ENCODE measurements around the gene EXT2.

Gene EXT2

GRCh38 chr11:44080951-44081350 is 14.5 kb upstream of the EXT2 start:
- H3K9ac ChIP-seq (ENCODE audit: low read length): no peak overlapping the region

GRCh38 chr11:44082645-44083044 is 12.8 kb upstream of the EXT2 start:
- no peak overlapping the region for H3K4me3 ChIP-seq (ENCODE audit: low read length)
- DNase-seq: no peak

More at GRCh38 chr11:44080951-44081350, 14.5 kb upstream of the EXT2 start:
- no peak overlapping the region for H3K4me3 ChIP-seq (ENCODE audit: low read length)
- H3K4me1 ChIP-seq (ENCODE audit: low read length): no peaks in the 10 kb centered on the region
- H3K9me3 ChIP-seq (replicated peaks; ENCODE audit: insufficient read depth, low read length): no peaks in the 10 kb centered on the region
- TF ChIP-seq EZH2phosphoT487 (IDR thresholded peaks at IDR 0.05; ENCODE audit: low read length) (no peak), EZH2 (optimal IDR thresholded peaks at IDR 0.05; ENCODE audit: low read depth, low read length) (no peak)
- TF ChIP-seq, protein P1, sequence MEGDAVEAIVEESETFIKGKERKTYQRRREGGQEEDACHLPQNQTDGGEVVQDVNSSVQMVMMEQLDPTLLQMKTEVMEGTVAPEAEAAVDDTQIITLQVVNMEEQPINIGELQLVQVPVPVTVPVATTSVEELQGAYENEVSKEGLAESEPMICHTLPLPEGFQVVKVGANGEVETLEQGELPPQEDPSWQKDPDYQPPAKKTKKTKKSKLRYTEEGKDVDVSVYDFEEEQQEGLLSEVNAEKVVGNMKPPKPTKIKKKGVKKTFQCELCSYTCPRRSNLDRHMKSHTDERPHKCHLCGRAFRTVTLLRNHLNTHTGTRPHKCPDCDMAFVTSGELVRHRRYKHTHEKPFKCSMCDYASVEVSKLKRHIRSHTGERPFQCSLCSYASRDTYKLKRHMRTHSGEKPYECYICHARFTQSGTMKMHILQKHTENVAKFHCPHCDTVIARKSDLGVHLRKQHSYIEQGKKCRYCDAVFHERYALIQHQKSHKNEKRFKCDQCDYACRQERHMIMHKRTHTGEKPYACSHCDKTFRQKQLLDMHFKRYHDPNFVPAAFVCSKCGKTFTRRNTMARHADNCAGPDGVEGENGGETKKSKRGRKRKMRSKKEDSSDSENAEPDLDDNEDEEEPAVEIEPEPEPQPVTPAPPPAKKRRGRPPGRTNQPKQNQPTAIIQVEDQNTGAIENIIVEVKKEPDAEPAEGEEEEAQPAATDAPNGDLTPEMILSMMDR (IDR thresholded peaks at IDR 0.05; ENCODE audit: low read length): no peak
- H4K20me1 ChIP-seq (ENCODE audit: insufficient read depth, low read length): no peaks in the 10 kb centered on the region
- H3F3A ChIP-seq (ENCODE audit: insufficient read depth, low read length): no peaks in the 10 kb centered on the region
- no peaks in the 10 kb centered on the region for H3K9me2 ChIP-seq (replicated peaks; ENCODE audit: insufficient read depth, low read length)
- no peak overlapping the region for H3K4me2 ChIP-seq (ENCODE audit: low read depth, low read length)
- H3K27ac ChIP-seq (ENCODE audit: low read length): no peak overlapping the region
- no peaks in the 10 kb centered on the region for H3K79me2 ChIP-seq (ENCODE audit: low read length)
- H2AFZ ChIP-seq (ENCODE audit: low read length): no peak overlapping the region
- H3K27me3 ChIP-seq (replicated peaks; ENCODE audit: insufficient read depth, low read length): no peaks in the 10 kb centered on the region
- DNase-seq: no peak
- no peaks in the 10 kb centered on the region for H3K36me3 ChIP-seq (replicated peaks; ENCODE audit: insufficient read depth, low read length)

GRCh38 chr11:44083433-44083832 is 12.0 kb upstream of the EXT2 start:
- Histone ChIP-seq H3K36me3 (replicated peaks; ENCODE audit: insufficient read depth, low read length) (no peaks in the 10 kb centered on the region), H2AFZ (ENCODE audit: low read length) (no peak overlapping the region), H3K9me2 (replicated peaks; ENCODE audit: insufficient read depth, low read length) (no peaks in the 10 kb centered on the region)

More at GRCh38 chr11:44082645-44083044, 12.8 kb upstream of the EXT2 start:
- H3K4me2 ChIP-seq (ENCODE audit: low read depth, low read length): no peak overlapping the region
- no peaks in the 10 kb centered on the region for H3K9me2 ChIP-seq (replicated peaks; ENCODE audit: insufficient read depth, low read length)
- H3K79me2 ChIP-seq (ENCODE audit: low read length): no peaks in the 10 kb centered on the region
- no peaks in the 10 kb centered on the region for H3K27me3 ChIP-seq (replicated peaks; ENCODE audit: insufficient read depth, low read length)
- TF ChIP-seq, protein P1 (IDR thresholded peaks at IDR 0.05; ENCODE audit: low read length): no peak
- H3K9me3 ChIP-seq (replicated peaks; ENCODE audit: insufficient read depth, low read length): no peaks in the 10 kb centered on the region
- no peaks in the 10 kb centered on the region for H3K4me1 ChIP-seq (ENCODE audit: low read length)
- H3K36me3 ChIP-seq (replicated peaks; ENCODE audit: insufficient read depth, low read length): no peaks in the 10 kb centered on the region
- no peak overlapping the region for H3K9ac ChIP-seq (ENCODE audit: low read length)
- no peak overlapping the region for H3K27ac ChIP-seq (ENCODE audit: low read length)
- no peaks in the 10 kb centered on the region for H4K20me1 ChIP-seq (ENCODE audit: insufficient read depth, low read length)
- H3F3A ChIP-seq (ENCODE audit: insufficient read depth, low read length): no peaks in the 10 kb centered on the region
- H2AFZ ChIP-seq (ENCODE audit: low read length): no peak overlapping the region

More at GRCh38 chr11:44083433-44083832, 12.0 kb upstream of the EXT2 start:
- Histone ChIP-seq H3K27me3 (replicated peaks; ENCODE audit: insufficient read depth, low read length) (no peaks in the 10 kb centered on the region), H3K27ac (ENCODE audit: low read length) (no peak overlapping the region), H3K79me2 (ENCODE audit: low read length) (no peaks in the 10 kb centered on the region), H3K4me1 (ENCODE audit: low read length) (no peaks in the 10 kb centered on the region), H4K20me1 (ENCODE audit: insufficient read depth, low read length) (no peaks in the 10 kb centered on the region), H3K4me3 (ENCODE audit: low read length) (no peak overlapping the region), H3K4me2 (ENCODE audit: low read depth, low read length) (no peak overlapping the region), H3K9ac (ENCODE audit: low read length) (no peak overlapping the region), H3K9me3 (replicated peaks; ENCODE audit: insufficient read depth, low read length) (no peaks in the 10 kb centered on the region), H3F3A (ENCODE audit: insufficient read depth, low read length) (no peaks in the 10 kb centered on the region)
- no peak for DNase-seq
- TF ChIP-seq, protein P1 (IDR thresholded peaks at IDR 0.05; ENCODE audit: low read length): no peak
- TF ChIP-seq EZH2 (optimal IDR thresholded peaks at IDR 0.05; ENCODE audit: low read depth, low read length) (no peak), EZH2phosphoT487 (IDR thresholded peaks at IDR 0.05; ENCODE audit: low read length) (no peak)

Data from MM.1S (cell line).